SK-N-SH treated with all-trans-retinoic acid at 6 μM for 48 hours (cell line): ENCODE results near the gene C15orf62.

Experiments
- ATAC-seq: fragments of 200-7000 bp; cut with Tn5 transposase; 3 replicates; pipeline ENCODE4 v1.9.1; 2020; ENCODE audit warnings: mild to moderate bottlenecking, moderate library complexity
- ARNTL ChIP-seq: fragments of 450-650 bp; formaldehyde crosslinking; IDR thresholded peaks from 2 replicates; pipeline ENCODE4 v1.5.0; 2020; ENCODE audit warnings: low read depth, mild to moderate bottlenecking, moderate library complexity, borderline replicate concordance
- BACH2 ChIP-seq: fragments of 250-450 bp; sonication (Bioruptor Pico); IDR thresholded peaks from 2 replicates; pipeline ENCODE4 v1.9.0; 2021; ENCODE audit warnings: mild to moderate bottlenecking, borderline replicate concordance
- CSDC2 ChIP-seq: fragments of 250-450 bp; sonication (Bioruptor Pico); IDR thresholded peaks from 2 replicates; pipeline ENCODE4 v1.5.0; 2020; ENCODE audit warnings: mild to moderate bottlenecking, moderate library complexity
- CSRNP3 ChIP-seq: fragments of 250-450 bp; sonication (Bioruptor Pico); IDR thresholded peaks from 2 replicates; pipeline ENCODE4 v1.5.1; 2021; ENCODE audit warnings: mild to moderate bottlenecking, moderate library complexity
- ESRRG ChIP-seq: fragments of 250-450 bp; sonication (Bioruptor Pico); IDR thresholded peaks from 2 replicates; pipeline ENCODE4 v1.6.1; 2021; ENCODE audit warnings: mild to moderate bottlenecking
- GLIS3 ChIP-seq: fragments of 250-450 bp; sonication (Bioruptor Pico); IDR thresholded peaks from 2 replicates; pipeline ENCODE4 v1.5.0; 2020; ENCODE audit warnings: mild to moderate bottlenecking, moderate library complexity
- ISL1 ChIP-seq: fragments of 250-450 bp; sonication (Bioruptor Pico); IDR thresholded peaks from 2 replicates; pipeline ENCODE4 v2.1.2; 2022; ENCODE audit warnings: mild to moderate bottlenecking, moderate library complexity
- OSR1 ChIP-seq: fragments of 250-450 bp; sonication (Bioruptor Pico); IDR thresholded peaks from 2 replicates; pipeline ENCODE4 v1.8.0; 2022; ENCODE audit warnings: moderate library complexity, mild to moderate bottlenecking, inconsistent platforms
- PATZ1 ChIP-seq: fragments of 250-450 bp; sonication (Bioruptor Pico); IDR thresholded peaks from 2 replicates; pipeline ENCODE4 v1.8.0; 2020; ENCODE audit warnings: mild to moderate bottlenecking, moderate library complexity, borderline replicate concordance
- POU6F1 ChIP-seq: fragments of 250-450 bp; sonication (Bioruptor Pico); IDR thresholded peaks from 2 replicates; pipeline ENCODE4 v1.8.0; 2021; ENCODE audit warnings: low read depth, mild to moderate bottlenecking, moderate library complexity, borderline replicate concordance
- PPARA ChIP-seq: fragments of 250-450 bp; sonication (Bioruptor Pico); IDR thresholded peaks from 2 replicates; pipeline ENCODE4 v1.5.0; 2020; ENCODE audit warnings: mild to moderate bottlenecking, borderline replicate concordance
- RARB ChIP-seq: fragments of 250-450 bp; sonication (Bioruptor Pico); IDR thresholded peaks from 2 replicates; pipeline ENCODE4 v1.8.0; 2021; ENCODE audit warnings: mild to moderate bottlenecking, moderate library complexity
- SNAI2 ChIP-seq: fragments of 250-450 bp; sonication (Bioruptor Pico); IDR thresholded peaks from 2 replicates; pipeline ENCODE4 v1.5.0; 2020; ENCODE audit warnings: mild to moderate bottlenecking, moderate library complexity
- TCF4 ChIP-seq: fragments of 250-450 bp; sonication (Bioruptor Pico); IDR thresholded peaks from 2 replicates; pipeline ENCODE4 v1.8.0; 2021; ENCODE audit warnings: mild to moderate bottlenecking, moderate library complexity, borderline replicate concordance
- TOX ChIP-seq: fragments of 250-450 bp; sonication (Bioruptor Pico); IDR thresholded peaks from 2 replicates; pipeline ENCODE4 v1.8.0; 2021; ENCODE audit warnings: mild to moderate bottlenecking, moderate library complexity, borderline replicate concordance
- TSHZ2 ChIP-seq: fragments of 250-450 bp; sonication (Bioruptor Pico); IDR thresholded peaks from 2 replicates; pipeline ENCODE4 v1.5.0; 2020; ENCODE audit warnings: mild to moderate bottlenecking, moderate library complexity
- ZC3H10 ChIP-seq: fragments of 250-450 bp; sonication (Bioruptor Pico); IDR thresholded peaks from 2 replicates; pipeline ENCODE4 v1.5.1; 2021; ENCODE audit warnings: mild to moderate bottlenecking, moderate library complexity
- ZFP3 ChIP-seq: fragments of 250-450 bp; sonication (Bioruptor Pico); IDR thresholded peaks from 2 replicates; pipeline ENCODE4 v1.5.0; 2020; ENCODE audit warnings: mild to moderate bottlenecking, moderate library complexity
- ZFP30 ChIP-seq: fragments of 450-650 bp; formaldehyde crosslinking; IDR thresholded peaks from 2 replicates; pipeline ENCODE4 v1.5.0; 2022; ENCODE audit warnings: mild to moderate bottlenecking, moderate library complexity
- ZNF565 ChIP-seq: fragments of 450-650 bp; formaldehyde crosslinking; conservative IDR thresholded peaks from 2 replicates; pipeline ENCODE4 v1.5.0; 2020; ENCODE audit warnings: low read depth, mild to moderate bottlenecking, moderate library complexity
- ZNF70 ChIP-seq: fragments of 450-650 bp; formaldehyde crosslinking; IDR thresholded peaks from 2 replicates; pipeline ENCODE4 v1.5.0; 2020; ENCODE audit warnings: mild to moderate bottlenecking, moderate library complexity
- ZNF8 ChIP-seq: fragments of 450-650 bp; formaldehyde crosslinking; IDR thresholded peaks from 2 replicates; pipeline ENCODE4 v1.5.0; 2020; ENCODE audit warnings: mild to moderate bottlenecking, moderate library complexity

The C15orf62 gene

GRCh38 chr15:40768521-40769273 lies 1.1 kb upstream of the C15orf62 start (continued):
- TF ChIP-seq CSRNP3 (CRISPR knock-in tag) (no peak), ZC3H10 (CRISPR knock-in tag) (no peak), ISL1 (CRISPR knock-in tag) (no peak), ZNF70 (no peak), ZNF8 (no peak), TOX (CRISPR knock-in tag) (no peak)

- TF ChIP-seq ISL1 (CRISPR knock-in tag) (no peak), OSR1 (no peak), TSHZ2 (no peak), TCF4 (CRISPR knock-in tag) (no peak), ESRRG (CRISPR knock-in tag) (no peak), ZNF8 (no peak), PPARA (no peak), GLIS3 (CRISPR knock-in tag) (no peak), ZFP30 (CRISPR knock-in tag) (no peak), ZC3H10 (CRISPR knock-in tag) (no peak), ZFP3 (CRISPR knock-in tag) (no peak), ZNF565 (CRISPR knock-in tag) (no peak), CSDC2 (CRISPR knock-in tag) (no peak), ARNTL (no peak), POU6F1 (no peak), ZNF70 (no peak), RARB (CRISPR knock-in tag) (no peak), SNAI2 (no peak)
- TF ChIP-seq, all 23 proteins: peak for 0
- no peak for ATAC-seq
Observed at GRCh38 chr15:40770147-40770721, 454 bp downstream of the C15orf62 start.

- TF ChIP-seq BACH2 (CRISPR knock-in tag), result no peak
- no peak for TF ChIP-seq ZFP30 (CRISPR knock-in tag)
- TF ChIP-seq ZFP3 (CRISPR knock-in tag), result no peak
- TF ChIP-seq ZNF565 (CRISPR knock-in tag), result no peak
- no peak for TF ChIP-seq ESRRG (CRISPR knock-in tag)
- no peak for TF ChIP-seq ZC3H10 (CRISPR knock-in tag)
- TF ChIP-seq SNAI2, result no peak
- no peak for TF ChIP-seq RARB (CRISPR knock-in tag)
- no peak for TF ChIP-seq ISL1 (CRISPR knock-in tag)
- TF ChIP-seq CSDC2 (CRISPR knock-in tag), result no peak
- no peak for TF ChIP-seq ZNF70
- TF ChIP-seq PATZ1 (CRISPR knock-in tag), result no peak
- no peak for TF ChIP-seq PPARA
- no peak for TF ChIP-seq OSR1
- no peak for ATAC-seq
Observed at GRCh38 chr15:40771242-40771641, 1.5 kb downstream of the C15orf62 start.
